GM23338 (cell line): ENCODE data around the gene APOL2. TPM values are rescaled to one million over a fixed set of nuclear protein-coding genes. Genes with fewer than 3 reads are reported as not detected.

Experiments used
- ATAC-seq: fragments of 200-7000 bp; cut with Tn5 transposase; 3 replicates; pipeline ENCODE4 v1.9.1; 2020
- DNase-seq: peaks from one replicate; pipeline ENCODE4 v3.0.0-alpha.2; 2015; ENCODE audit warnings: low spot score
- H2AFZ ChIP-seq: fragments of 200-600 bp; sonication (generic); 2 replicates; pipeline ENCODE4 v1.8.0; 2016; ENCODE audit warnings: antibody characterized with exemption, mild to moderate bottlenecking, moderate library complexity
- H3F3A ChIP-seq: fragments of 200-600 bp; sonication (generic); replicated peaks from 2 replicates; pipeline ENCODE4 v1.8.0; 2017; ENCODE audit warnings: antibody characterized with exemption, mixed run types, low read depth
- H3K27ac ChIP-seq: fragments of 200-600 bp; sonication (generic); 2 replicates; pipeline ENCODE4 v1.6.1; 2016; ENCODE audit warnings: low read depth
- H3K27me3 ChIP-seq: fragments of 200-600 bp; sonication (generic); 2 replicates; pipeline ENCODE4 v1.8.0; 2016; ENCODE audit warnings: mild to moderate bottlenecking, mixed run types, moderate library complexity; ENCODE audit not compliant: insufficient read depth
- H3K36me3 ChIP-seq: fragments of 200-600 bp; sonication (generic); 2 replicates; pipeline ENCODE4 v1.8.0; 2016; ENCODE audit warnings: mild to moderate bottlenecking; ENCODE audit not compliant: insufficient read depth
- H3K4me1 ChIP-seq: fragments of 200-600 bp; sonication (generic); 2 replicates; pipeline ENCODE4 v1.8.0; 2016; ENCODE audit warnings: mild to moderate bottlenecking, moderate library complexity; ENCODE audit not compliant: insufficient read depth
- H3K4me2 ChIP-seq: fragments of 200-600 bp; sonication (generic); 2 replicates; pipeline ENCODE4 v1.7.1; 2017; ENCODE audit warnings: mixed run types
- H3K4me3 ChIP-seq: fragments of 200-600 bp; sonication (generic); 2 replicates; pipeline ENCODE4 v1.6.1; 2016; ENCODE audit warnings: mixed run types
- H3K79me2 ChIP-seq: fragments of 200-600 bp; sonication (generic); replicated peaks from 2 replicates; pipeline ENCODE4 v1.8.0; 2017; ENCODE audit warnings: mild to moderate bottlenecking; ENCODE audit not compliant: insufficient read depth
- H3K9me2 ChIP-seq: fragments of 200-600 bp; sonication (generic); 2 replicates; pipeline ENCODE4 v1.8.0; 2017; ENCODE audit not compliant: insufficient read depth
- H4K20me1 ChIP-seq: fragments of 200-600 bp; sonication (generic); replicated peaks from 2 replicates; pipeline ENCODE4 v1.8.0; 2017; ENCODE audit warnings: mild to moderate bottlenecking; ENCODE audit not compliant: insufficient read depth
- H3K27ac Mint-ChIP-seq: 2 replicates; pipeline ENCODE4 v1.8.0; 2020; ENCODE audit warnings: inconsistent platforms, mild to moderate bottlenecking, moderate library complexity, mixed read lengths
- H3K27me3 Mint-ChIP-seq: 3 replicates; pipeline ENCODE4 v1.8.0; 2022; ENCODE audit warnings: low read depth, mild to moderate bottlenecking, moderate library complexity, mixed read lengths, inconsistent platforms; ENCODE audit not compliant: insufficient read depth, poor library complexity
- H3K36me3 Mint-ChIP-seq: 3 replicates; pipeline ENCODE4 v1.8.0; 2021; ENCODE audit warnings: low read depth, mild to moderate bottlenecking, inconsistent platforms, moderate library complexity, mixed read lengths
- H3K4me1 Mint-ChIP-seq: 3 replicates; pipeline ENCODE4 v1.8.0; 2020; ENCODE audit warnings: mild to moderate bottlenecking, inconsistent platforms, mixed read lengths
- H3K4me3 Mint-ChIP-seq: 3 replicates; pipeline ENCODE4 v1.8.0; 2021; ENCODE audit warnings: moderate library complexity, mild to moderate bottlenecking, inconsistent platforms, mixed read lengths
- H3K9me3 Mint-ChIP-seq: 3 replicates; pipeline ENCODE4 v1.8.0; 2020; ENCODE audit warnings: moderate library complexity, mild to moderate bottlenecking, inconsistent platforms, mixed read lengths
- CREB1 ChIP-seq: fragments of 250-450 bp; sonication (Bioruptor Pico); IDR thresholded peaks from 2 replicates; pipeline ENCODE4 v1.5.0; 2020; ENCODE audit warnings: low read depth, mild to moderate bottlenecking, moderate library complexity
- CTCF ChIP-seq, 2 experiments: fragments of 200-600 bp in 1 of 2; sonication (generic) in 1 of 2; conservative IDR thresholded peaks; 2 replicates each; pipeline versions ENCODE4 v1.5.1 to v1.6.1; 2016 to 2017; ENCODE audit warnings: antibody characterized with exemption in 2 of 2, low read depth in 2 of 2, mild to moderate bottlenecking in 2 of 2, moderate library complexity in 1 of 2
- ETS1 ChIP-seq: IDR thresholded peaks from 2 replicates; pipeline ENCODE4 v1.6.1; 2016; ENCODE audit warnings: antibody characterized with exemption
- EZH2 ChIP-seq: fragments of 200-600 bp; sonication (generic); IDR thresholded peaks from one replicate; pipeline ENCODE4 v1.8.0; 2017; ENCODE audit warnings: antibody characterized with exemption, mild to moderate bottlenecking, low read depth; ENCODE audit not compliant: unreplicated experiment
- EZH2phosphoT487 ChIP-seq: fragments of 200-600 bp; sonication (generic); IDR thresholded peaks from one replicate; pipeline ENCODE4 v1.8.1; 2018; ENCODE audit warnings: antibody characterized with exemption; ENCODE audit not compliant: unreplicated experiment
- JUNB ChIP-seq: IDR thresholded peaks from one replicate; pipeline ENCODE4 v1.6.1; 2016; ENCODE audit warnings: antibody characterized with exemption; ENCODE audit not compliant: unreplicated experiment
- NANOG ChIP-seq: IDR thresholded peaks from 2 replicates; pipeline ENCODE4 v1.6.1; 2016; ENCODE audit warnings: antibody characterized with exemption, borderline replicate concordance
- POLR2AphosphoS5 ChIP-seq: IDR thresholded peaks from 2 replicates; pipeline ENCODE4 v1.6.1; 2016; ENCODE audit warnings: antibody characterized with exemption, low read depth
- STAT1 ChIP-seq: IDR thresholded peaks from one replicate; pipeline ENCODE4 v1.6.1; 2016; ENCODE audit warnings: antibody characterized with exemption; ENCODE audit not compliant: unreplicated experiment
- ZNF114 ChIP-seq: fragments of 250-450 bp; sonication (Bioruptor Pico); IDR thresholded peaks from 2 replicates; pipeline ENCODE4 v1.5.0; 2020; ENCODE audit warnings: mild to moderate bottlenecking, moderate library complexity
- ZNF331 ChIP-seq: fragments of 250-450 bp; sonication (Bioruptor Pico); IDR thresholded peaks from 2 replicates; pipeline ENCODE4 v1.5.0; 2020; ENCODE audit warnings: low read depth, mild to moderate bottlenecking, moderate library complexity
- ZNF462 ChIP-seq: fragments of 250-450 bp; sonication (Bioruptor Pico); IDR thresholded peaks from 2 replicates; pipeline ENCODE4 v1.5.0; 2020; ENCODE audit warnings: mild to moderate bottlenecking, moderate library complexity
- polyA plus RNA-seq: library from polyadenylated mRNA; unstranded; fragments of >200 nt; fragmentation: Nextera tagmentation; extraction: Ambion mirVana; gene quantifications from 2 replicates; pipeline ENCODE4 v1.2.1, GENCODE V29; 2016
- total RNA-seq: library from RNA; depleted of rRNA; stranded (reverse); fragments of >200 nt; shearing (Covaris generic); gene quantifications from 2 replicates; pipeline ENCODE4 v1.2.3, GENCODE V29; 2014
- TF ChIP-seq, protein P1 (sequence below): IDR thresholded peaks from one replicate; pipeline ENCODE4 v1.6.1; 2018; ENCODE audit warnings: antibody characterized with exemption; ENCODE audit not compliant: unreplicated experiment

Gene APOL2
- total and polyA plus RNA-seq, 2 experiments from 2014 or later, result 5.5 to 10.4 TPM

GRCh38 chr22:36212901-36213300 is 26.4 kb downstream of the APOL2 start:
- H3K4me1 ChIP-seq, result no peaks in the 10 kb centered on the region
- no peaks in the 10 kb centered on the region for H3K27me3 ChIP-seq
- H3K36me3 Mint-ChIP-seq, result 0 out of 3 replicates have a peak, but pooled peaks cover 3% of the 10 kb centered on the region
- H3K4me2 ChIP-seq, result no peak overlapping the region
- peaks cover 4% of the 10 kb centered on the region for H3K27me3 Mint-ChIP-seq
- DNase-seq (no peak), ATAC-seq (no peak)
- H3K4me1 Mint-ChIP-seq, result 0 out of 3 replicates have a peak, but pooled peaks cover 3% of the 10 kb centered on the region
- no peak overlapping the region for H3K4me3 ChIP-seq
- H3K27ac ChIP-seq, result no peak overlapping the region
- no peak overlapping the region for H3K4me3 Mint-ChIP-seq
- no peaks in the 10 kb centered on the region for H3K79me2 ChIP-seq
- no peaks in the 10 kb centered on the region for H4K20me1 ChIP-seq
- no peak overlapping the region for H2AFZ ChIP-seq
- H3F3A ChIP-seq, result no peaks in the 10 kb centered on the region
- no peak overlapping the region for H3K27ac Mint-ChIP-seq
- no peaks in the 10 kb centered on the region for H3K36me3 ChIP-seq
- H3K9me3 Mint-ChIP-seq, result peaks cover 18% of the 10 kb centered on the region
- no peak for TF ChIP-seq STAT1
- no peak for TF ChIP-seq ZNF331
- no peak for TF ChIP-seq CREB1 (CRISPR knock-in tag)
- no peak for TF ChIP-seq EZH2
- no peak for TF ChIP-seq ZNF114
- TF ChIP-seq ETS1, result no peak
- TF ChIP-seq POLR2AphosphoS5, result no peak
- no peak for TF ChIP-seq JUNB
- TF ChIP-seq, protein P1, sequence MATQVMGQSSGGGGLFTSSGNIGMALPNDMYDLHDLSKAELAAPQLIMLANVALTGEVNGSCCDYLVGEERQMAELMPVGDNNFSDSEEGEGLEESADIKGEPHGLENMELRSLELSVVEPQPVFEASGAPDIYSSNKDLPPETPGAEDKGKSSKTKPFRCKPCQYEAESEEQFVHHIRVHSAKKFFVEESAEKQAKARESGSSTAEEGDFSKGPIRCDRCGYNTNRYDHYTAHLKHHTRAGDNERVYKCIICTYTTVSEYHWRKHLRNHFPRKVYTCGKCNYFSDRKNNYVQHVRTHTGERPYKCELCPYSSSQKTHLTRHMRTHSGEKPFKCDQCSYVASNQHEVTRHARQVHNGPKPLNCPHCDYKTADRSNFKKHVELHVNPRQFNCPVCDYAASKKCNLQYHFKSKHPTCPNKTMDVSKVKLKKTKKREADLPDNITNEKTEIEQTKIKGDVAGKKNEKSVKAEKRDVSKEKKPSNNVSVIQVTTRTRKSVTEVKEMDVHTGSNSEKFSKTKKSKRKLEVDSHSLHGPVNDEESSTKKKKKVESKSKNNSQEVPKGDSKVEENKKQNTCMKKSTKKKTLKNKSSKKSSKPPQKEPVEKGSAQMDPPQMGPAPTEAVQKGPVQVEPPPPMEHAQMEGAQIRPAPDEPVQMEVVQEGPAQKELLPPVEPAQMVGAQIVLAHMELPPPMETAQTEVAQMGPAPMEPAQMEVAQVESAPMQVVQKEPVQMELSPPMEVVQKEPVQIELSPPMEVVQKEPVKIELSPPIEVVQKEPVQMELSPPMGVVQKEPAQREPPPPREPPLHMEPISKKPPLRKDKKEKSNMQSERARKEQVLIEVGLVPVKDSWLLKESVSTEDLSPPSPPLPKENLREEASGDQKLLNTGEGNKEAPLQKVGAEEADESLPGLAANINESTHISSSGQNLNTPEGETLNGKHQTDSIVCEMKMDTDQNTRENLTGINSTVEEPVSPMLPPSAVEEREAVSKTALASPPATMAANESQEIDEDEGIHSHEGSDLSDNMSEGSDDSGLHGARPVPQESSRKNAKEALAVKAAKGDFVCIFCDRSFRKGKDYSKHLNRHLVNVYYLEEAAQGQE, result no peak
- TF ChIP-seq EZH2phosphoT487, result no peak
- TF ChIP-seq CTCF (conservative IDR thresholded peaks at IDR 0.05; ENCODE audit: low read depth in 2 of 2), result no peak
- no peak for TF ChIP-seq NANOG
- TF ChIP-seq ZNF462 (CRISPR knock-in tag), result no peak
- H3K9me2 ChIP-seq, result no peaks in the 10 kb centered on the region
